Peyer's patch (tissue), 4 donors: ENCODE data around the gene STIMATE. TPM values are rescaled to one million over a fixed set of nuclear protein-coding genes. Genes with fewer than 3 reads are reported as not detected.

ENCODE experiments used
- DNase-seq, 3 donors: peaks; one replicate each; pipeline ENCODE4 v3.0.0-alpha.2; 2017 to 2019
- H3K27ac ChIP-seq, 4 donors: fragments of 200-600 bp; sonication (generic); one replicate each; pipeline ENCODE4 v1.5.1; 2016 to 2019
- H3K27me3 ChIP-seq, 2 donors: fragments of 200-600 bp; sonication (generic); one replicate each; pipeline ENCODE4 v1.5.1; 2019
- H3K36me3 ChIP-seq, 3 donors: fragments of 200-600 bp; sonication (generic); one replicate each; pipeline ENCODE4 v1.5.1; 2016 to 2019
- H3K4me1 ChIP-seq, 4 donors: fragments of 200-600 bp; sonication (generic); one replicate each; pipeline ENCODE4 v1.5.1; 2016 to 2019
- H3K4me3 ChIP-seq, 4 donors: fragments of 200-600 bp; sonication (generic); 1 replicate in 3 of 4; 2 replicates in 1 of 4; pipeline ENCODE4 v1.5.1; 2016 to 2019; ENCODE audit warnings: mild to moderate bottlenecking in 1 of 4
- H3K9me3 ChIP-seq, 4 donors: fragments of 200-600 bp; sonication (generic); one replicate each; pipeline ENCODE4 v1.5.1; 2016 to 2019; ENCODE audit warnings: mild to moderate bottlenecking in 1 of 4
- CTCF ChIP-seq, 6 experiments: fragments of 450-650 bp in 4 of 6; fragments of 200-600 bp in 2 of 6; sonication (generic) in 1 of 6; IDR thresholded peaks; one replicate each; pipeline ENCODE4 v1.5.1; 2017 to 2019; ENCODE audit warnings: antibody characterized with exemption in 6 of 6, mild to moderate bottlenecking in 3 of 6, moderate library complexity in 1 of 6
- POLR2A ChIP-seq, 2 donors: fragments of 450-650 bp; IDR thresholded peaks; one replicate each; pipeline ENCODE4 v1.5.1; 2017; ENCODE audit warnings: antibody characterized with exemption in 2 of 2, mild to moderate bottlenecking in 2 of 2, moderate library complexity in 2 of 2
- small RNA-seq, 2 donors: library from RNA; depleted of rRNA; stranded (forward); fragments of <200 nt; gene quantifications; one replicate each; pipeline ENCODE3, GENCODE V24; 2016
- total RNA-seq, 4 donors: library from RNA; depleted of rRNA; stranded (reverse); fragments of >200 nt; gene quantifications; one replicate each; pipeline ENCODE4 v1.1.0, GENCODE V29; 2016

The STIMATE gene
- total RNA-seq, 4 donors from 2014 or later, result 16.1 to 91.6 (median 17.0) TPM

DNA sequence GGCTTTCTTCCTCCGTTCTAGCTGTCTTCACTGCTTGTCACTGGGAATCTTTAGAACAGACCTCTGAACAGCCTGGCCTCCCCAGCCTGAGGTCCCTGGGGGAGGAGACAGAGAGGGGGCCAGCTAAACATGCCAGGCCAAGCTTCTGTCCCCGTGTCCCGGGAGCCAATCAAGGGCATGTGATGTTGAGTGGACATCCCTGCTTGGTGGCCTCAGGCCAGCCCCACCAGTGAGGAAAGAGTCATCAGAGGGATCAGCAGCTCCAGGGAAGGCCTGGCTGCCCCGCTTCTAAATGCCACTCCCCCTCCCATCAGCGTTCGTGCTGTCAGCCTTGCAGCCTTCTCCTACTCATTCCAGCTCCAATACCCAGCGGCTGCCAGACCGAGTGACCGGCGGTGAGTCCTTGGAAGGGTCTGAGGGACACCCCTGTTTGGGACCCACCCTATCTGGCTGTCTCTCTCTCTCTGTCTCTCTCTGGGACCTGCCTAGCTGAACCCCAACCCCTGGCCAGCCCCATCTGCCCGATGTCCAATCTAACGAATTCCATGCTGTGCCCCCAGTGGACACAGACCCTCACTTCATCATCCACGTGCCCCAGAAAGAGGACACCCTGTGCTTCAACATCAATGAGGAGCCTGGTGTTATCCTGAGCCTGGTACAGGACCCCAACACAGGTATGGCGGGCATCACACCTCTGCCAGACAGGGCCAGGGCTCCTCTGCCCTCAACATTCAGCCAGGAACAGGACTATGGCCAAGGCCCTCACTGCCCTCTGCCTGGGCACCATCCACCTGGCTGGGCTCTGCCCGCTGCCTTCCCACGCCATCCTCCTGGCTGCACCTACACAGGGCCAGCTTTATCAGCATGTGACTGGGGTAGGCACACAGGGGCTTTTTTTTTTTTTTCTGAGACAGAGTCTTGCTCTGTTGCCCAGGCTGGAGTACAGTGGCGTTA lies 109.4 kb downstream of the STIMATE start:
- Histone ChIP-seq H3K36me3 (no peaks in the 10 kb centered on the region), H3K9me3 (no peaks in the 10 kb centered on the region), H3K27me3 (no peaks in the 10 kb centered on the region), H3K4me1 (no peaks in the 10 kb centered on the region), H3K27ac (no peak overlapping the region), H3K4me3 (no peak overlapping the region)
- no peak for TF ChIP-seq CTCF (IDR thresholded peaks at IDR 0.05)
- no peak for TF ChIP-seq POLR2A (IDR thresholded peaks at IDR 0.05)
- peak in 1 of 3 donors; percentile 39 for DNase-seq

GRCh38 chr3:52787246-52787645 lies 110.1 kb downstream of the STIMATE start:
- no peaks in the 10 kb centered on the region for H3K36me3 ChIP-seq
- peak in 1 of 3 donors; percentile 19 for DNase-seq
- no peak overlapping the region for H3K4me3 ChIP-seq
- no peaks in the 10 kb centered on the region for H3K4me1 ChIP-seq
- H3K27me3 ChIP-seq, result no peaks in the 10 kb centered on the region
- TF ChIP-seq POLR2A (IDR thresholded peaks at IDR 0.05), result no peak
- no peak for TF ChIP-seq CTCF (IDR thresholded peaks at IDR 0.05)
- no peaks in the 10 kb centered on the region for H3K9me3 ChIP-seq
- no peak overlapping the region for H3K27ac ChIP-seq

Small RNA genes lying within 50 kb of the gene (small RNA-seq; reads per million reads assigned to genes)
- gene MIR8064 (0 reads per million in 2 donors), gene MUSTN1 (0 reads per million in 2 donors)

Other genes starting within 250 kb of the STIMATE start
- 100 to 1,000 TPM in 1 of 4 donors, 10 to 100 TPM in 3; 68.1 to 120 (median 82.1) TPM for gene PBRM1, start 211.6 kb downstream of the STIMATE start, total RNA-seq
- 100 to 1,000 TPM in 1 of 4 donors, 10 to 100 TPM in 3; 21.5 to 249 (median 48.6) TPM for gene GNL3, start 211.5 kb downstream of the STIMATE start, total RNA-seq
- 10 to 100 TPM; 25.6 to 31.2 (median 30.3) TPM for gene GLT8D1, start 191.8 kb downstream of the STIMATE start, total RNA-seq
- gene SPCS1, start 191.4 kb downstream of the STIMATE start, total RNA-seq, result 100 to 1,000 TPM in 1 of 4 donors, 10 to 100 TPM in 3; 33.8 to 123 (median 65.3) TPM
- gene NEK4, start 126.6 kb downstream of the STIMATE start, total RNA-seq, result 10 to 100 TPM; 16.5 to 39.6 (median 20.6) TPM
- not detected for gene ITIH1, start 119.9 kb downstream of the STIMATE start, total RNA-seq
- gene ITIH3, start 102.8 kb downstream of the STIMATE start, total RNA-seq, result 1 to 10 TPM in 2 of 4 donors, not detected in 2; 3.6 to 4.1 TPM
- gene ITIH4, start 66.9 kb downstream of the STIMATE start, total RNA-seq, result 10 to 100 TPM in 1 of 4 donors, 1 to 10 TPM in 3; 1.1 to 19.8 (median 1.9) TPM
- 10 to 100 TPM in 2 of 4 donors, 1 to 10 TPM in 2; 2.3 to 28.9 (median 11.9) TPM for gene MUSTN1, start 62.5 kb downstream of the STIMATE start, total RNA-seq
- gene SFMBT1, start 148.5 kb upstream of the STIMATE start, total RNA-seq, result 10 to 100 TPM; 16.1 to 45.4 (median 23.0) TPM
- 10 to 100 TPM in 3 of 4 donors, 1 to 10 TPM in 1; 9.0 to 19.8 (median 10.8) TPM for gene RFT1, start 232.9 kb upstream of the STIMATE start, total RNA-seq